ENCODE data around the gene ZFYVE28.

The ZFYVE28 gene

DNA sequence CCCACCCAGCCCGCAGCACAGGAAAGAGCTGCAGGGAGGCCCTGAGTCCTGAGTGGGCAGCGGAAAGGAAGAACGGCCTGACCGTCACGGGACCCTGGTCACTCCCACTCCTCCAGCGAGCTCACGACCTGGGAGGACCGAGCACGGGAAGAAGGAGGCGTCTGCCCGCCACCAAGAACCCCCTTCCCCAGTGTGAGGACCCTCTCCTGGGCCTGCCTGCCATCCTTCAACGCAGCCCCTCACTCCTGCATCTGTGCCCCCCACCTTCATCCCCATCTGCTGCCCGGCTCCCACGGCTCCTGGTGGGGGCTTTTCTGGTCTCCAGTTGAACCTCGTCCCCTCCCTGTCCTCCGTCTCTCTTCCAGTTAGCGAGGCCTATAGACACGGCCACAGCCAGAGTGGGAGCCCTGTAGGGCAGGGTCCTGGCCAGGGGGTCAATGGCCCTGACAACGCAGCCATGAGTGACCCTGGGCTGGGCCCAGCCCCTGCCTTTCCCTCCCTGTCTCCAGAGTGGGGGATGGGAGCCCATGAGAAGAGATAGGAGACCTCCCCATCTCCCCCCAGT, 115.2 kb downstream of the ZFYVE28 start:
- no peak overlapping the region for H3K4me3 ChIP-seq (ENCODE audit: low read length)
- H3K36me3 ChIP-seq (ENCODE audit: insufficient read depth, low read depth, low read length): no peaks in the 10 kb centered on the region
- H3K4me1 ChIP-seq (ENCODE audit: insufficient read depth, low read length): no peaks in the 10 kb centered on the region
- no peak overlapping the region for H3K9ac ChIP-seq (ENCODE audit: low read depth, low read length)
- H3K9me3 ChIP-seq (ENCODE audit: insufficient read depth, low read depth, low read length): no peaks in the 10 kb centered on the region
- no peak overlapping the region for H3K27ac ChIP-seq (ENCODE audit: low read length)
- H3K27me3 ChIP-seq (ENCODE audit: insufficient read depth, low read length): no peaks in the 10 kb centered on the region

DNA sequence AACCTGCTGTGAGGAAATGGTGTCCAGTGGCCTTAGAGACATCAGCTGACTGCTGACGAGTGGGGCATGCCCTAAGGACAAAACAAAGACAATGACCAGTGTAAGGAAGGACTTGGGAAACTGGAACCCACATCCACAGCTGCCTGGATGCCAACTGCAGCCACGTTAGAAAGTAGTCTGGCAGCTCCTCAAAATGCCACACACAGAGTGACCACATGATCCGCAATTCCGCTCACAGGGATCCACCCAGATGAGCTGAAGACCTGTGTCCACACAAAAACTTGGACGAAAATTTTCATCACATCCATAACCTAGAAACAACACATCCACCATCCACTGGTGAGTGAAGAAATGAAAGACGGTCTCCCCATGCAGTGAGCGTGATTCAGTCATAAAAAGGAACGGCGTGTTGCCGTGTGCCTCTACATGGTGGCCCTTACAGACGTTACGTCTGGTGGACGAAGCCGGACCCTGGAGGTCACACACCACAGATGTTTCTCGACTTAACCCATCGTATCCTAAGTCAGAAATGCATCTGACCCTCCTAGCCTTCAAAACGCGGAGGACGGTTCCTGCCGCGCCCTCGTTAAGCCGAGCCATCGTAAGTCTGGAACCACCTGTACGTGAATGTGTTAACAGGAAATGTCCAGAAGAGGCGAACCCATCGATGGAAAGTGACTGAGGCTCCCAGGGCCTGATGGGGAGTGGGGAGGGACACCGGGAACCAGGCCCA, 115.9 kb downstream of the ZFYVE28 start:
- H3K27ac ChIP-seq (ENCODE audit: low read length): no peak overlapping the region
- no peak overlapping the region for H3K9ac ChIP-seq (ENCODE audit: low read depth, low read length)
- H3K27me3 ChIP-seq (ENCODE audit: insufficient read depth, low read length): no peaks in the 10 kb centered on the region; the same call in 1 of the 2 replicates
- H3K36me3 ChIP-seq (ENCODE audit: insufficient read depth, low read depth, low read length): no peaks in the 10 kb centered on the region
- no peaks in the 10 kb centered on the region for H3K9me3 ChIP-seq (ENCODE audit: insufficient read depth, low read depth, low read length)
- no peak overlapping the region for H3K4me3 ChIP-seq (ENCODE audit: low read length)
- no peaks in the 10 kb centered on the region for H3K4me1 ChIP-seq (ENCODE audit: insufficient read depth, low read length)

DNA sequence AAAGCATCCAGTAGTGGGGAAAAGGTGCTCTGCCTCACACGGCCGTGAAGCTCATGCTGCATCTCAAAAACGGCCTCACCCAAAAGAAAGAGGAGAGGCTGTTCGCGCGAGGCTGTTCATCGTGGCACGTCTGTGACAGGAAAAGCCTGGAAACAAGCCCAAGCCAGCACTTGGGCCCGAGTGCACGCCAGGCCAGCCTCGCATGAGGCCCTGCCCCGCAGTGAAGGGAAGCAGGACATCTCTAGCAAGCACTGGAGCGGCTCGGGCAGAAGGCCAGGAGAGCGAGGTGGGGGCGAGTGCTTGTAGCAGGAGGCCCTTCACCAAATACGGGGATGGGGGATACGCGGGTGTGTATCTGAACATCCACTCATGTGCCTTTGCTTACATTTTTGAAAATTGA, 116.6 kb downstream of the ZFYVE28 start:
- no peak overlapping the region for H3K9ac ChIP-seq (ENCODE audit: low read depth, low read length)
- H3K27ac ChIP-seq (ENCODE audit: low read length): no peak overlapping the region
- H3K27me3 ChIP-seq (ENCODE audit: insufficient read depth, low read length): no peaks in the 10 kb centered on the region; the same call in 1 of the 2 replicates
- no peaks in the 10 kb centered on the region for H3K9me3 ChIP-seq (ENCODE audit: insufficient read depth, low read depth, low read length)
- no peaks in the 10 kb centered on the region for H3K4me1 ChIP-seq (ENCODE audit: insufficient read depth, low read length)
- H3K4me3 ChIP-seq (ENCODE audit: low read length): no peak overlapping the region
- no peaks in the 10 kb centered on the region for H3K36me3 ChIP-seq (ENCODE audit: insufficient read depth, low read depth, low read length)

DNA sequence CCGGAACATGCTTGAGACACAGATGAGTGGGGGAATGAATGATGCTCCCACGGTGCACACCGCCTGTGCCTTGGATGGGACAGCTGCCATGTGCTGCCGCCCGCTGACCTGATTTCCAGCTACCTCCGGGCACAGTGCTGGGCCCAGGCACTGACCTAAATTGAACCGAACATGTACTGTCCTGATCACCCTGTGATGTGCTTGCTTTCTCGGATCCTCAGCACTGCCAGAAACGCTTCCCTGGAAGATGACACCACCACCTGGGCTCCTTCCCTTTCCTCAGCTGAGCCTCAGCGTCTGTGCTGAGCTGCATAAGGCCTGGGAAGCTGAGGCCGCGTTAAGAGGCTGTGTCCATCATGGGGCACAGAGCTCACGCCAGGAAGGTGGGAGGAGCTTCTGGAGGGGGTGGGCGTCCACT, 117.2 kb downstream of the ZFYVE28 start:
- Histone ChIP-seq H3K27ac (ENCODE audit: low read length) (no peak overlapping the region), H3K4me3 (ENCODE audit: low read length) (no peak overlapping the region), H3K9me3 (ENCODE audit: insufficient read depth, low read depth, low read length) (no peaks in the 10 kb centered on the region), H3K27me3 (ENCODE audit: insufficient read depth, low read length) (no peaks in the 10 kb centered on the region; the same call in 1 of the 2 replicates), H3K36me3 (ENCODE audit: insufficient read depth, low read depth, low read length) (no peaks in the 10 kb centered on the region), H3K9ac (ENCODE audit: low read depth, low read length) (no peak overlapping the region), H3K4me1 (ENCODE audit: insufficient read depth, low read length) (no peaks in the 10 kb centered on the region)

DNA sequence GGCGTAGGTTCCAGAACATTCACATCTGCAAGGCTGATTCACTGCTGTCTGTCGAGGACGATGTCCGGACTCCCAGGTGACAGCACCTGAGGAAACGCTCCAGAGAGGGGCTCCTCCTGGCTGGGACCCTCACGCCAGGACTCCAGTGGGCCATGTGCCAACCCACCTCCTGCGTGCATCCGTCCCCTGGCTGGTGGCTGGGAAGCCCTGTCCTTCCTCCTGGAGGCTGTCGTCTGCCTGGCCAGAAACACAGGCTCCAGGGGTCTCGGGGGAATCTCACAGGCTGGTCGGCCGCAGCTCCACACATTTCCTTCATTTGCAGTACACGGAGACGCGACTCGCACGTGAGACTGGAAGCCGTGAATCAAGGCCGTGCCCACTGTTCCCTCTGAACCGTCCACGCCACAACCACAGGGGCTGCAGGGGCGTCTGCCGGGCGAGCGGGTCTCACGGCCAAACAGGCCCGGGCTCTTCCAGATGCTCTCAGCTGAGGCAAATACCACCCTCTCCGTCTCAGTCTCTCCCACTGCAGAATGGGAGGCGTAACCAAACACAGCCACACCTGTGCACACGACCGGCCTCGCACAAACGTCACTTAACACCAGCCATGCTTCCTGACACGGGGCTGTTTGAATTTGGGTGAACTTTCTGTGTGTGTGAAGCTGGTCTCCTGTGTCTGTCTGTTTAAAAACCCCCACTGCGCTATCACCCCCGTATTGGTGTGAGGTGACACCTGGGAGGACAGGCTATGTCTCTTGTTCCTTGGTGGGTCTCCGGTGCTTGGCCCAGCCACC, 117.8 kb downstream of the ZFYVE28 start:
- Histone ChIP-seq H3K4me3 (ENCODE audit: low read length) (no peak overlapping the region), H3K9ac (ENCODE audit: low read depth, low read length) (no peak overlapping the region), H3K4me1 (ENCODE audit: insufficient read depth, low read length) (no peaks in the 10 kb centered on the region), H3K36me3 (ENCODE audit: insufficient read depth, low read depth, low read length) (no peaks in the 10 kb centered on the region), H3K27me3 (ENCODE audit: insufficient read depth, low read length) (no peaks in the 10 kb centered on the region; the same call in 1 of the 2 replicates), H3K27ac (ENCODE audit: low read length) (no peak overlapping the region), H3K9me3 (ENCODE audit: insufficient read depth, low read depth, low read length) (no peaks in the 10 kb centered on the region)

DNA sequence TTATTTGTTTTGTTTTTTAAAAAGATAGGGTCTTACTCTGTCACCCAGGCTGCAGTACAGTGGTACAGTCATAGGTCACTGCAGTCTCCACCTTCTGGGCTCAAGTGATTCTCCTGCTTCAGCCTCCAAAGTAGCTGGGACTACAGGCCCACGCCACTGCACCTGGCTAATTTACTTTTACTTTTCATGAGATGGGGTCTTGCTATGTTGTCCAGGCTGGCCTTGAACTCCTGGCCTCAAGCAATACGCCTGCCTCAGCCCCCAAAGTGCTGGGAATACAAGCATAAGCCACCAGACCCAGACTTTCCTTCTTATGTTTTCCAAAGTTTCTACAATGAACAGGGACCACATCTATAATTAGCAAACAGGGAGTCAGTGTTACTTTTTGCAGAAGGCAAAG, 118.7 kb downstream of the ZFYVE28 start:
- no peaks in the 10 kb centered on the region for H3K9me3 ChIP-seq (ENCODE audit: insufficient read depth, low read depth, low read length)
- H3K27me3 ChIP-seq (ENCODE audit: insufficient read depth, low read length): no peaks in the 10 kb centered on the region; the same call in 1 of the 2 replicates

DNA sequence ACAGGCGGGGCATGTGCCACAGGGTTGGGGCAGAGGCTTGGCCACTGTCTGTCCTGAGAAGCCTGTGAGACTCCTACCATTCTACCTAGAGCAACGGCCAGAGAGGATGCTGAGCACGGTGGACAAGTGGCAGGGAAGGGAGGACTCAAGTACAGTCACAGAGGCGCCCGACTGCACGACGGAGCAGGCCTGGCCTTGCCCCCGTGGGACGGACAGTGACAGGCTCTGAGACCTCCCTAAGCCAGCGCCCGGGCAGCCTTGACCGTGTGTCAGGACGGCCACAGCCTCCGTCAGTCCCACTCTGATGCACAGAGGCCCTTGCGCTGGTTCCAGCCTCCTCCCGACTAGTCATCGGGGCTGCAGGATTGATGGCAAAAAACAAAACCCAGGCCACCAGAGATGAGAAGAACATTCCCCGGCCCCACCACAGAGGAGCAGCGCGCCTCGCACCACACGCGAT, 119.9 kb downstream of the ZFYVE28 start:
- H3K9ac ChIP-seq (ENCODE audit: low read depth, low read length): no peak overlapping the region
- no peak overlapping the region for H3K4me3 ChIP-seq (ENCODE audit: low read length)
- H3K27me3 ChIP-seq (ENCODE audit: insufficient read depth, low read length): no peaks in the 10 kb centered on the region; the same call in 1 of the 2 replicates
- H3K9me3 ChIP-seq (ENCODE audit: insufficient read depth, low read depth, low read length): no peaks in the 10 kb centered on the region
- H3K36me3 ChIP-seq (ENCODE audit: insufficient read depth, low read depth, low read length): no peaks in the 10 kb centered on the region
- H3K27ac ChIP-seq (ENCODE audit: low read length): no peak overlapping the region
- no peaks in the 10 kb centered on the region for H3K4me1 ChIP-seq (ENCODE audit: insufficient read depth, low read length)

More for the DNA sequence above, 118.7 kb downstream of the ZFYVE28 start:
- Histone ChIP-seq H3K4me1 (ENCODE audit: insufficient read depth, low read length) (no peaks in the 10 kb centered on the region), H3K9ac (ENCODE audit: low read depth, low read length) (no peak overlapping the region), H3K36me3 (ENCODE audit: insufficient read depth, low read depth, low read length) (no peaks in the 10 kb centered on the region), H3K4me3 (ENCODE audit: low read length) (no peak overlapping the region), H3K27ac (ENCODE audit: low read length) (no peak overlapping the region)

DNA sequence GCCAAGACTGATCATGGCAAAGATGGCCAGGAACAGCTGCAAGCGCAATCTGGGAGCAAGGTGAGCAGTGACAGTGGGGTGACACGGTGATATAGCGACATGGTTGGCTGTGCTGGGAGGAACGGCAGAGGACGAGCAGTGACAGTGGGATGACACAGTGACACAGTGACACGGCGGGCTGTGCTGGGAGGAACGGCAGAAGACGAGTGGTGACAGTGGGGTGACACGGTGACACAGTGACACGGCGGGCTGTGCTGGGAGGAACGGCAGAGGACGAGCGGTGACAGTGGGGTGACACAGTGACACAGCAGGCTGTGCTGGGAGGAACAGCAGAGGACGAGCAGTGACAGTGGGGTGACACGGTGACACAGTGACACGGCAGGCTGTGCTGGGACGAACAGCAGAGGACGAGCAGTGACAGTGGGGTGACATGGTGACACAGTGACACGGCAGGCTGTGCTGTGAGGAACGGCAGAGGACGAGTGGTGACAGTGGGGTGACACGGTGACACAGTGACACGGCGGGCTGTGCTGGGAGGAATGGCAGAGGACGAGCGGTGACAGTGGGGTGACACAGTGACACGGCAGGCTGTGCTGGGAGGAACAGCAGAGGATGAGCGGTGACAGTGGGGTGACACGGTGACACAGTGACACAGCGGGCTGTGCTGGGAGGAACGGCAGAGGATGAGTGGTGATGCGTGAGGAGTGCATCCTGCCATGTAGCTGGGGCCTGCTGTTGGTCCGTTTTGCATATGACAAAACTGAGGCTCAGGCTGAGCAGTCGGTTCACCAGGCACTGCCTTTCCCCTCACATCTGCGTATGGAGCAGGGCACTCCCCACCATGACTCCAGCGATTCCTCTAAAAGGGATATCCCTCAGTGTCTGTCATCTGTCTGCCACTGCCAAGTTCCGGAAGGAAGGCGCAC, 120.6 kb downstream of the ZFYVE28 start:
- no peaks in the 10 kb centered on the region for H3K9me3 ChIP-seq (ENCODE audit: insufficient read depth, low read depth, low read length)
- no peaks in the 10 kb centered on the region; the same call in 1 of the 2 replicates for H3K27me3 ChIP-seq (ENCODE audit: insufficient read depth, low read length)
- no peak overlapping the region for H3K27ac ChIP-seq (ENCODE audit: low read length)
- no peak overlapping the region for H3K4me3 ChIP-seq (ENCODE audit: low read length)
- no peak overlapping the region for H3K9ac ChIP-seq (ENCODE audit: low read depth, low read length)
- H3K36me3 ChIP-seq (ENCODE audit: insufficient read depth, low read depth, low read length): no peaks in the 10 kb centered on the region
- no peaks in the 10 kb centered on the region for H3K4me1 ChIP-seq (ENCODE audit: insufficient read depth, low read length)

DNA sequence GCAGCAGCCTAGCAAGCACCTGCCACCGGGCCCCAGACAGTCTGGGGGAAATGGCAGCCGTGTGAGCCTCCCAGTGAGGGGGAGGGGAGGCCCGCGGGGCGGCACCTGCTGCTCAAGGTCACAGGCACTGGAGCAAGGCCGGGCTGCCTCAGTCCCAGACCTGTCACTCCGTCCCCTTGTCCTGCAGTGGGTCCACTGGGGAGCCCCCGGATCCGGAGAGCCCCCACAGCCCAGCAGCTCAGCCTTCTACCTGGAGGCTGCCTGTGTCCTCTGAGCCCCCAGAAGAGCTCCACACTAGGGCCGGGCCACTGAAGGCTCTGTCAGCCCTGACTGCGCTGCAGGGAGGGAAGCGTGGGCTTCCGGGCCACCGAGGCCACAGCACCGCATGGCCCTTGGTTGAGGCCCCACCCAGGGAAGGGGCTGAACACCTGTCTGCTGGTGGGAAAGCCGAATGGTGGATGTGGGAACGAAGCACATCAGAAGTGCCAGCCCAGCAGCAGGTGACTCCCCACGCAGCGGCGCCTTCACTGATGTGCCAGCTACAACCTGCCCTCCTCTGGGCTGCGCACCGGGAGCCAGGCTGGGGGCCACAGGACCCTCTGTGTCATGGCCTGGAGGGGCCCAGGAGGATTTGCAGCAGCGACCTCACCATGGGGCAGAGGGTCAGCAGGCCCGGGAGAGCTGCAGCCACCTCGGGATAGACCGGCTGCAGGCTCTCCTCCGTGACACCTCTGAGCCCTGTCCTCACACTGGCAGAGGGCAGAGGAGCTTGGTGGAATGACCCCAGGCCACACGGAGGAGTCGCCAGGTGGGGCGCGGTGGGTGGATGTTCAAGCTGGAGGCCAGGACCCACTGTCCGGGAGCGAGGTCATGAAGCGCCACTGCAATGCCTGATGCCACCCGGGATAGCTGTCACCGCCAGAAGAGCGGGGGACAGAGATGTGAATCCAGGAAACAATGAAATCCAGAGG, 121.5 kb downstream of the ZFYVE28 start:
- H3K9ac ChIP-seq (ENCODE audit: low read depth, low read length): no peak overlapping the region
- no peaks in the 10 kb centered on the region for H3K9me3 ChIP-seq (ENCODE audit: insufficient read depth, low read depth, low read length)
- H3K4me1 ChIP-seq (ENCODE audit: insufficient read depth, low read length): no peaks in the 10 kb centered on the region
- H3K27ac ChIP-seq (ENCODE audit: low read length): no peak overlapping the region
- no peaks in the 10 kb centered on the region; the same call in 1 of the 2 replicates for H3K27me3 ChIP-seq (ENCODE audit: insufficient read depth, low read length)
- H3K4me3 ChIP-seq (ENCODE audit: low read length): no peak overlapping the region
- H3K36me3 ChIP-seq (ENCODE audit: insufficient read depth, low read depth, low read length): no peaks in the 10 kb centered on the region

DNA sequence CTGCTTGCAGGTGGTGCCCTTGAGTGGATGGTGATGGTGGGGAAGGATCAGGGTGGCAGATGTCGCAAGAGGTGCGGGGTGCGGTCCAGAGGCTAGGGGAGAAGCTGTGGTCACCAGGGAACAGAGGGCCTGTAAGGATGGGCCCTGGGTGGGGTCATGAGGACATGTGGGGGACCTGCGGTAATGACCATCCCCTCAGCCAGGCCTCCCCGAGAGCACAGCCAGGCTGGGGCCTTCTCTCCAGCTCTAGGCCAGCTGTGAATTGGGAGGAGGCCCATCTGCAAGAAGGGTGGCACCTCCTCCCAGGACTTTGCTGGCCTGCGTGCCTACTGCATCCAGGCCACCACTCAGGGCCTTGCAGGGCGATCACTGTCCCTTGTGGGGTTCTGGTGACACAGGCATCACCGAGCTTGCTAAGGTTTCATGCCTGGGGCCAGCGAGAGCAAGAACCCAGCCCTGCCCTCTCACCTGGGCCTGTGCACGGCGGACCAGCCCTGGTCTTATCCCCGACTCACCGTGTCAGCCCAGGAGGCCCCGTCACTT, 122.5 kb downstream of the ZFYVE28 start:
- Histone ChIP-seq H3K4me1 (ENCODE audit: insufficient read depth, low read length) (no peaks in the 10 kb centered on the region), H3K27me3 (ENCODE audit: insufficient read depth, low read length) (no peaks in the 10 kb centered on the region; the same call in 1 of the 2 replicates), H3K27ac (ENCODE audit: low read length) (no peak overlapping the region), H3K36me3 (ENCODE audit: insufficient read depth, low read depth, low read length) (no peaks in the 10 kb centered on the region), H3K9ac (ENCODE audit: low read depth, low read length) (no peak overlapping the region), H3K9me3 (ENCODE audit: insufficient read depth, low read depth, low read length) (no peaks in the 10 kb centered on the region), H3K4me3 (ENCODE audit: low read length) (no peak overlapping the region)
